IPS-18a (cell line): Measurements from ENCODE around the gene HOXA3.

Experiments
- H3K27ac ChIP-seq: one replicate; pipeline ENCODE4 v1.5.1; 2013; ENCODE audit warnings: low read length
- H3K27me3 ChIP-seq: one replicate; pipeline ENCODE4 v1.6.1; 2013; ENCODE audit warnings: mild to moderate bottlenecking, low read length; ENCODE audit not compliant: control insufficient read depth, insufficient read depth
- H3K36me3 ChIP-seq: one replicate; pipeline ENCODE4 v1.6.1; 2013; ENCODE audit warnings: low read depth, low read length; ENCODE audit not compliant: control insufficient read depth
- H3K4me1 ChIP-seq: one replicate; pipeline ENCODE4 v1.6.1; 2013; ENCODE audit warnings: low read depth, low read length; ENCODE audit not compliant: control insufficient read depth
- H3K4me3 ChIP-seq: one replicate; pipeline ENCODE4 v1.5.1; 2013; ENCODE audit warnings: low read length
- H3K9ac ChIP-seq: one replicate; pipeline ENCODE4 v1.6.1; 2013; ENCODE audit warnings: mild to moderate bottlenecking, low read length, moderate library complexity
- H3K9me3 ChIP-seq: one replicate; pipeline ENCODE4 v1.6.1; 2013; ENCODE audit warnings: low read depth, low read length; ENCODE audit not compliant: control insufficient read depth

HOXA3 gene

GRCh38 chr7:27128776-27129728, 23.3 kb downstream of the HOXA3 start:
- no peak overlapping the region for H3K27ac ChIP-seq

GRCh38 chr7:27128034-27128433, 24.3 kb downstream of the HOXA3 start:
- H3K27ac ChIP-seq = no peak overlapping the region
- H3K4me1 ChIP-seq = peaks cover 5% of the 10 kb centered on the region
- H3K9me3 ChIP-seq = no peaks in the 10 kb centered on the region
- H3K4me3 ChIP-seq = no peak overlapping the region
- H3K36me3 ChIP-seq = no peaks in the 10 kb centered on the region
- peaks cover 100% of the 10 kb centered on the region for H3K27me3 ChIP-seq
- H3K9ac ChIP-seq = no peak overlapping the region

More at GRCh38 chr7:27128776-27129728, 23.3 kb downstream of the HOXA3 start:
- H3K9ac ChIP-seq = no peak overlapping the region
- H3K4me1 ChIP-seq = peaks cover 5% of the 10 kb centered on the region
- no peak overlapping the region for H3K4me3 ChIP-seq
- H3K36me3 ChIP-seq = no peaks in the 10 kb centered on the region
- peaks cover 100% of the 10 kb centered on the region for H3K27me3 ChIP-seq
- no peaks in the 10 kb centered on the region for H3K9me3 ChIP-seq

- Histone ChIP-seq H3K4me3 (no peak overlapping the region), H3K9ac (no peak overlapping the region), H3K4me1 (peaks cover 5% of the 10 kb centered on the region), H3K27me3 (peaks cover 100% of the 10 kb centered on the region), H3K9me3 (no peaks in the 10 kb centered on the region), H3K27ac (no peak overlapping the region), H3K36me3 (no peaks in the 10 kb centered on the region)
Observed at GRCh38 chr7:27126596-27127327, 25.6 kb downstream of the HOXA3 start.

- H3K4me3 ChIP-seq = no peak overlapping the region
- H3K9me3 ChIP-seq = no peaks in the 10 kb centered on the region
- peaks cover 100% of the 10 kb centered on the region for H3K27me3 ChIP-seq
Observed at GRCh38 chr7:27125986-27126394, 26.4 kb downstream of the HOXA3 start.

GRCh38 chr7:27124902-27125689, 27.3 kb downstream of the HOXA3 start:
- H3K36me3 ChIP-seq = no peaks in the 10 kb centered on the region
- peaks cover 100% of the 10 kb centered on the region for H3K27me3 ChIP-seq
- no peak overlapping the region for H3K27ac ChIP-seq
- no peaks in the 10 kb centered on the region for H3K4me1 ChIP-seq
- H3K9ac ChIP-seq = no peak overlapping the region
- no peak overlapping the region for H3K4me3 ChIP-seq
- no peaks in the 10 kb centered on the region for H3K9me3 ChIP-seq

More at GRCh38 chr7:27125986-27126394, 26.4 kb downstream of the HOXA3 start:
- no peak overlapping the region for H3K27ac ChIP-seq
- no peaks in the 10 kb centered on the region for H3K4me1 ChIP-seq
- no peak overlapping the region for H3K9ac ChIP-seq
- H3K36me3 ChIP-seq = no peaks in the 10 kb centered on the region

GRCh38 chr7:27124096-27124901, 28.1 kb downstream of the HOXA3 start:
- no peak overlapping the region for H3K9ac ChIP-seq
- no peaks in the 10 kb centered on the region for H3K4me1 ChIP-seq

GRCh38 chr7:27123477-27124053, 28.8 kb downstream of the HOXA3 start:
- Histone ChIP-seq H3K4me3 (no peak overlapping the region), H3K9me3 (peaks cover 4% of the 10 kb centered on the region), H3K4me1 (no peaks in the 10 kb centered on the region), H3K36me3 (no peaks in the 10 kb centered on the region), H3K27ac (no peak overlapping the region), H3K9ac (no peak overlapping the region), H3K27me3 (peaks cover 100% of the 10 kb centered on the region)

More at GRCh38 chr7:27124096-27124901, 28.1 kb downstream of the HOXA3 start:
- Histone ChIP-seq H3K27me3 (peaks cover 100% of the 10 kb centered on the region), H3K36me3 (no peaks in the 10 kb centered on the region), H3K27ac (no peak overlapping the region), H3K4me3 (no peak overlapping the region), H3K9me3 (peaks cover 4% of the 10 kb centered on the region)

GRCh38 chr7:27123007-27123476, 29.3 kb downstream of the HOXA3 start:
- no peak overlapping the region for H3K4me3 ChIP-seq
- no peaks in the 10 kb centered on the region for H3K36me3 ChIP-seq
- H3K27ac ChIP-seq = no peak overlapping the region
- H3K4me1 ChIP-seq = no peaks in the 10 kb centered on the region
- no peak overlapping the region for H3K9ac ChIP-seq
- peaks cover 4% of the 10 kb centered on the region for H3K9me3 ChIP-seq
- peaks cover 100% of the 10 kb centered on the region for H3K27me3 ChIP-seq

GRCh38 chr7:27122077-27122910, 30.1 kb downstream of the HOXA3 start:
- H3K4me1 ChIP-seq = no peaks in the 10 kb centered on the region

GRCh38 chr7:27121684-27122076, 30.7 kb downstream of the HOXA3 start:
- Histone ChIP-seq H3K4me3 (no peak overlapping the region), H3K36me3 (no peaks in the 10 kb centered on the region), H3K9me3 (peaks cover 4% of the 10 kb centered on the region), H3K27ac (no peak overlapping the region), H3K27me3 (peaks cover 100% of the 10 kb centered on the region), H3K4me1 (no peaks in the 10 kb centered on the region), H3K9ac (no peak overlapping the region)

More at GRCh38 chr7:27122077-27122910, 30.1 kb downstream of the HOXA3 start:
- Histone ChIP-seq H3K4me3 (no peak overlapping the region), H3K9ac (no peak overlapping the region), H3K27me3 (peaks cover 100% of the 10 kb centered on the region), H3K36me3 (no peaks in the 10 kb centered on the region), H3K27ac (no peak overlapping the region), H3K9me3 (peaks cover 4% of the 10 kb centered on the region)
